Middle frontal gyrus (tissue), 1 donor: ENCODE data around the gene SMOC2.

Source experiments
- DNase-seq: peaks from one replicate; pipeline ENCODE4 v3.0.0-alpha.2; 2015; ENCODE audit warnings: low spot score; ENCODE audit errors: extremely low spot score

SMOC2 gene

GRCh38 chr6:168515376-168515775 is 74.4 kb downstream of the SMOC2 start:
- DNase-seq, result no peak

GRCh38 chr6:168516944-168517741 is 76.2 kb downstream of the SMOC2 start:
- DNase-seq, result no peak

GRCh38 chr6:168517742-168518347 is 76.9 kb downstream of the SMOC2 start:
- DNase-seq, result no peak

GRCh38 chr6:168518348-168518745 is 77.4 kb downstream of the SMOC2 start:
- no peak for DNase-seq

- no peak for DNase-seq
Measured at GRCh38 chr6:168518867-168519266, 77.9 kb downstream of the SMOC2 start.

GRCh38 chr6:168520233-168520632 is 79.2 kb downstream of the SMOC2 start:
- DNase-seq, result no peak

GRCh38 chr6:168524571-168525001 is 83.6 kb downstream of the SMOC2 start:
- DNase-seq, result no peak

- no peak for DNase-seq
Measured at GRCh38 chr6:168525114-168525513, 84.1 kb downstream of the SMOC2 start.

GRCh38 chr6:168525926-168526630 is 85.1 kb downstream of the SMOC2 start:
- DNase-seq, result no peak

GRCh38 chr6:168526841-168527281 is 85.9 kb downstream of the SMOC2 start:
- no peak for DNase-seq

GRCh38 chr6:168527451-168528210 is 86.6 kb downstream of the SMOC2 start:
- no peak for DNase-seq

- DNase-seq, result no peak
Measured at GRCh38 chr6:168528474-168529095, 87.6 kb downstream of the SMOC2 start.

GRCh38 chr6:168529214-168529613 is 88.2 kb downstream of the SMOC2 start:
- DNase-seq, result no peak

- DNase-seq, result no peak
Measured at GRCh38 chr6:168530653-168531071, 89.7 kb downstream of the SMOC2 start.

- no peak for DNase-seq
Measured at GRCh38 chr6:168532070-168532469, 91.1 kb downstream of the SMOC2 start.

- no peak for DNase-seq
Measured at GRCh38 chr6:168533414-168533813, 92.4 kb downstream of the SMOC2 start.

- no peak for DNase-seq
Measured at GRCh38 chr6:168534265-168534664, 93.3 kb downstream of the SMOC2 start.

GRCh38 chr6:168535711-168536110 is 94.7 kb downstream of the SMOC2 start:
- no peak for DNase-seq

- no peak for DNase-seq
Measured at GRCh38 chr6:168536196-168536595, 95.2 kb downstream of the SMOC2 start.

- DNase-seq, result no peak
Measured at GRCh38 chr6:168536665-168537539, 95.9 kb downstream of the SMOC2 start.
